Type B pancreatic cell (in vitro differentiated cells): ENCODE measurements around the gene LHX2. TPM values are rescaled to one million over a fixed set of nuclear protein-coding genes. Genes with fewer than 3 reads are reported as not detected.

Experiments
- DNase-seq: peaks from one replicate; pipeline ENCODE4 v3.0.0; 2021; ENCODE audit warnings: mixed read lengths; ENCODE audit not compliant: unreplicated experiment; ENCODE audit errors: extremely low spot score
- H3K27ac Mint-ChIP-seq: 2 replicates; pipeline ENCODE4 v1.8.0; 2021; ENCODE audit warnings: mild to moderate bottlenecking, mixed read lengths
- H3K27me3 Mint-ChIP-seq: 2 replicates; pipeline ENCODE4 v1.8.0; 2021; ENCODE audit warnings: mixed read lengths
- H3K36me3 Mint-ChIP-seq: 2 replicates; pipeline ENCODE4 v1.8.0; 2021; ENCODE audit warnings: mixed read lengths
- H3K4me1 Mint-ChIP-seq: one replicate; pipeline ENCODE4 v1.8.0; 2021; ENCODE audit warnings: mixed read lengths; ENCODE audit not compliant: unreplicated experiment
- H3K4me3 Mint-ChIP-seq: 2 replicates; pipeline ENCODE4 v1.8.0; 2021; ENCODE audit warnings: mild to moderate bottlenecking, mixed read lengths
- H3K9me3 Mint-ChIP-seq: 2 replicates; pipeline ENCODE4 v1.8.0; 2021; ENCODE audit warnings: mixed read lengths
- CTCF ChIP-seq: fragments of 200-600 bp; sonication (generic); conservative IDR thresholded peaks from 2 replicates; pipeline ENCODE4 v1.5.0; 2021; ENCODE audit warnings: antibody characterized with exemption, mild to moderate bottlenecking
- total RNA-seq: library from RNA; stranded (reverse); gene quantifications from 2 replicates; pipeline ENCODE4 v1.2.1, GENCODE V29; 2021; ENCODE audit warnings: low replicate concordance

LHX2 gene
- total RNA-seq, 1 donor from 2014 or later, result 1.2 TPM

GRCh38 chr9:123997665-123998277, 13.8 kb upstream of the LHX2 start:
- Mint-ChIP-seq H3K4me3 (peak overlapping the region; percentile 88), H3K36me3 (no peaks in the 10 kb centered on the region), H3K27me3 (peaks cover 87% of the 10 kb centered on the region), H3K4me1 (peaks cover 9% of the 10 kb centered on the region), H3K9me3 (no peaks in the 10 kb centered on the region), H3K27ac (peak overlapping the region; percentile 50)
- no peak for DNase-seq
- TF ChIP-seq CTCF, result no peak

- H3K9me3 Mint-ChIP-seq, result no peaks in the 10 kb centered on the region
- no peak overlapping the region for H3K27ac Mint-ChIP-seq
- peaks cover 93% of the 10 kb centered on the region for H3K27me3 Mint-ChIP-seq
- H3K36me3 Mint-ChIP-seq, result no peaks in the 10 kb centered on the region
- H3K4me1 Mint-ChIP-seq, result peaks cover 9% of the 10 kb centered on the region
- H3K4me3 Mint-ChIP-seq, result peak overlapping the region; percentile 88
- no peak for DNase-seq
- no peak for TF ChIP-seq CTCF
Measured at GRCh38 chr9:123998278-123998925, 13.2 kb upstream of the LHX2 start.

GRCh38 chr9:123998970-123999621, 12.5 kb upstream of the LHX2 start:
- Mint-ChIP-seq H3K9me3 (no peaks in the 10 kb centered on the region), H3K4me1 (peaks cover 9% of the 10 kb centered on the region), H3K27me3 (peaks cover 93% of the 10 kb centered on the region), H3K36me3 (no peaks in the 10 kb centered on the region), H3K4me3 (peak overlapping the region; percentile 88), H3K27ac (no peak overlapping the region)
- no peak for DNase-seq
- no peak for TF ChIP-seq CTCF

- Mint-ChIP-seq H3K27me3 (peaks cover 93% of the 10 kb centered on the region), H3K36me3 (no peaks in the 10 kb centered on the region)
- TF ChIP-seq CTCF, result no peak
Measured at GRCh38 chr9:123999661-124000060, 11.9 kb upstream of the LHX2 start.

GRCh38 chr9:124000161-124000783, 11.3 kb upstream of the LHX2 start:
- no peak for DNase-seq
- peaks cover 93% of the 10 kb centered on the region for H3K27me3 Mint-ChIP-seq
- peak overlapping the region; percentile 76 for H3K4me3 Mint-ChIP-seq
- H3K27ac Mint-ChIP-seq, result peak overlapping the region; percentile 17
- no peaks in the 10 kb centered on the region for H3K9me3 Mint-ChIP-seq
- H3K36me3 Mint-ChIP-seq, result no peaks in the 10 kb centered on the region
- TF ChIP-seq CTCF, result no peak
- H3K4me1 Mint-ChIP-seq, result peaks cover 9% of the 10 kb centered on the region

More at GRCh38 chr9:123999661-124000060, 11.9 kb upstream of the LHX2 start:
- DNase-seq, result no peak
- peaks cover 9% of the 10 kb centered on the region for H3K4me1 Mint-ChIP-seq
- no peaks in the 10 kb centered on the region for H3K9me3 Mint-ChIP-seq
- no peak overlapping the region for H3K4me3 Mint-ChIP-seq
- no peak overlapping the region for H3K27ac Mint-ChIP-seq
